HG03354 (cell line): Measurements from ENCODE around the gene DUSP23.

ENCODE experiments used
- ATAC-seq: cut with Tn5 transposase; IDR thresholded peaks from one replicate; pipeline ENCODE4 v1.9.1; 2021; ENCODE audit warnings: mild to moderate bottlenecking; ENCODE audit not compliant: unreplicated experiment, poor library complexity, severe bottlenecking

The DUSP23 gene

DNA sequence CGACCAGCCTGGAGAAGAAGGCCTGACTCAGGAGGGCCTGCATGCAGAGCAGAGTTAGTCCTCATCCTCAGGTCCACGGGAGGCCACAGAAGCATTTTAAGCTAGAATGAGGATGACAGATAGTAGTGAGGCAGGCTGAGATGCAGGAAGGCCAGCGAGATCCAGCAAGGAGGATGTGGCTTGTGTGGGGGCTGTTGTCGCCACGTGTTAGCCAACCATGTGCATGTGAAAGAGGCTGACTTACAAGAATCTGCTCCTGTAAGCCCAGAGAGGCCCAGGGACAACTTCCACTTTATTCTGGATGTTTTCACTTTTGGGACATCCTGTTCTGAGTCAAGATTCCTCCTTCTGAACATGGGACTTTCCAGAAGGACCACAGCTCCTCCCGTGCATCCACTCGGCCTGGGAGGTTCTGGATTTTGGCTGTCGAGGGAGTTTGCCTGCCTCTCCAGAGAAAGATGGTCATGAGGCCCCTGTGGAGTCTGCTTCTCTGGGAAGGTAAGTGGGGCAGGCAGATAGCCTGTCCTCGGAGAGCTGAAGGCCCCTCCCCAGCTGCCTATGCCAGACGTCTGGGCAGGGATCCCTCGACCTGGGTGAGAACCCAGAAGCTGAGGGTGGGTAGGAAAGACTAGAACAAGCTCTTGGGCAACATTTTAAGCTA is 45.8 kb downstream of the DUSP23 start, which contains the start of gene SLAMF8:
TSS of gene SLAMF8 (plus strand) at position 433 of the 661 bp plus-strand sequence. CDS start at position 459, 26 bp downstream.
- no peak for ATAC-seq

- ATAC-seq, result no peak
Observed at GRCh38 chr1:159827102-159827490, 46.3 kb downstream of the DUSP23 start.

- ATAC-seq, result no peak
Observed at GRCh38 chr1:159827549-159827948, 46.8 kb downstream of the DUSP23 start.

- ATAC-seq, result no peak
Observed at GRCh38 chr1:159828176-159828575, 47.4 kb downstream of the DUSP23 start.

- ATAC-seq, result no peak
Observed at GRCh38 chr1:159828581-159829272, 48.0 kb downstream of the DUSP23 start.

- ATAC-seq, result peak; percentile 87
Observed at GRCh38 chr1:159829273-159829634, 48.5 kb downstream of the DUSP23 start.

- no peak for ATAC-seq
Observed at GRCh38 chr1:159829822-159830465, 49.2 kb downstream of the DUSP23 start.

DNA sequence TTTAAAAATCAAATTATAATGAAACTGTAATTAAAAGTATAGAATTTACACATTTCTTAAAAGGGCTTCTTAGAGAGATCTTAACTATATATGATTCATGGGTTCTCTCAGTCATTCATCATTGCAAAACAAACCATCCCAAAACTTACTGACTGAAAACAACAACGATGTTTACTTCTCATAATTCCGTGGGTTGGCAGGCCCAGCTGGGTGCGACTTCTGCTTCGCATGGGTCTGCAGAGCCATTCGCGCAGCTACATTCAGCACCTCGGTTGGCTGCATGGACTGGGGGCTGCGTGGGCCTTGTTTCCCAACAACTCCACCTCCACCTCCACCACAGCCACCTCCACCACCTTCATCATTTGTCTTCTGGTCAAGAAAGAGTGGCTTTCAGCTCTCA is 50.0 kb downstream of the DUSP23 start:
- ATAC-seq, result no peak

- no peak for ATAC-seq
Observed at GRCh38 chr1:159831412-159832141, 50.8 kb downstream of the DUSP23 start.
